HG03469 (cell line): Measurements from ENCODE around the gene PRSS2.

ENCODE experiments used
- ATAC-seq: cut with Tn5 transposase; IDR thresholded peaks from one replicate; pipeline ENCODE4 v1.9.1; 2021; ENCODE audit warnings: mild to moderate bottlenecking, moderate library complexity, moderate number of reproducible peaks; ENCODE audit not compliant: unreplicated experiment

The PRSS2 gene

DNA sequence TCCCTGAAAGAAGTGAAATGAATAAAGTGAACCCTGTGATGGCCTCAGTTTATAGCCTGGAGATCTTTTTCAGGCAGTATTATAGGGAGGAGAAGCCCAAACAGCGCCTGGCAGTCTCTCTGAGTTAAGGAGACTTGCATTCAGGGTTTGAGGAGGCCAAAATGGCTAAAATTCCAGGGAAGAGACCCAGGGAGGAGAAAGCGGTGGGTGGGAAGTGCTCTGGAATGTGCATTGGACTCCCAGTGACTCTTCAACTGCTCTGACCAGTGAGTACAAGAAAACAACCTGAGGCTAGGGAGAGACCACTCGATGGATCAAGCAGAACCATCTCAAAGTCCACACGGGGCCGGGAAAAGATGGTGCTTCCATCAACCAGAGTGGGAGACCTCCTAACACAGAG is 48.8 kb downstream of the PRSS2 start:
- no peak for ATAC-seq

GRCh38 chr7:142822714-142823113 is 51.9 kb downstream of the PRSS2 start:
- no peak for ATAC-seq
